HG03060 (cell line): ENCODE results near the gene KRT15.

Experiments
- ATAC-seq: cut with Tn5 transposase; IDR thresholded peaks from one replicate; pipeline ENCODE4 v1.9.1; 2021; ENCODE audit warnings: low read depth, moderate number of reproducible peaks; ENCODE audit not compliant: unreplicated experiment

The KRT15 gene

DNA sequence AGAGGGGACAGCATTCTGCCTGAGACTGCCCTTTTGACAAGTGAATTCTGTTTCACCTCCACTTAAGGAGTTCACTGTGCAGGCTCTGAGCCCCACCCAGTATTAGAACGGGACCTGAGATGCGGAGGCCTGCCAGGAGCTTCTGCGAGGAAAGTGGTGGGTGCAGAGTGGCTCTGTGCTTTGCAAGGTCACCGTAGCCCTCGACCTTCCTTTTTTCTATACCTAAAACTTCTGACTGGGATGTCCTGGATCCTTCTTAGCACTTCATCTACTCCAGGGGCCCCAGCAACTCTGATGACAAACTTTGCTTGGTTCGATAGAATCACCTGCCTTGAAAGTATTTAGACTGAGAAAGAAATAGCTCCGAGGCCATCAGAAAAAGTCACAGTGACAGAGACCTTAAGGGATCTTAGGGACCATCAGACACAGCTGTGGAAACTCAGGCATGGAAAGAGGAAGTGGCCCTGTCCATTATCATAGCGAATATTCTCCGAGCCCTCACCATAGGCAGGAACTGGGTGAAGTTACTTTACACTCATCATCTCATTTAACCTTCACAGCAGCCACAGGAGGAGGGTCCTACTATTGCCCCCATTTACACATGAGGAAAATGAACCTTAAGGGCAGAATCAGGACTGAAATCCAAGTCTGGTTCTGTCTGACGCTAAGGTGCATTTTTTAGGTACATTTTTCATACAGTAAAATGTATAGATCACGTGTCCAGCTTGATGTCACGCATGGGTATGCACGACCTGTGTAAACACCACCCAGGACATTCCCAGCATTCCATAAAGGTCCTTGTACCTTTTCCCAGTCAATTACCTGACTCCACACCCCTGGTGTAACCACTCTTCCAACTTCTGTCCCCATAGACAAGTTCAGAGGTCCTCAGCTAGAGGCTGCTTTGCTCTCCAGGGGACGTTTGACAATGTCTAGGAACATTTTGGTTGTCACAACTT, 12.6 kb downstream of the KRT15 start:
- no peak for ATAC-seq

DNA sequence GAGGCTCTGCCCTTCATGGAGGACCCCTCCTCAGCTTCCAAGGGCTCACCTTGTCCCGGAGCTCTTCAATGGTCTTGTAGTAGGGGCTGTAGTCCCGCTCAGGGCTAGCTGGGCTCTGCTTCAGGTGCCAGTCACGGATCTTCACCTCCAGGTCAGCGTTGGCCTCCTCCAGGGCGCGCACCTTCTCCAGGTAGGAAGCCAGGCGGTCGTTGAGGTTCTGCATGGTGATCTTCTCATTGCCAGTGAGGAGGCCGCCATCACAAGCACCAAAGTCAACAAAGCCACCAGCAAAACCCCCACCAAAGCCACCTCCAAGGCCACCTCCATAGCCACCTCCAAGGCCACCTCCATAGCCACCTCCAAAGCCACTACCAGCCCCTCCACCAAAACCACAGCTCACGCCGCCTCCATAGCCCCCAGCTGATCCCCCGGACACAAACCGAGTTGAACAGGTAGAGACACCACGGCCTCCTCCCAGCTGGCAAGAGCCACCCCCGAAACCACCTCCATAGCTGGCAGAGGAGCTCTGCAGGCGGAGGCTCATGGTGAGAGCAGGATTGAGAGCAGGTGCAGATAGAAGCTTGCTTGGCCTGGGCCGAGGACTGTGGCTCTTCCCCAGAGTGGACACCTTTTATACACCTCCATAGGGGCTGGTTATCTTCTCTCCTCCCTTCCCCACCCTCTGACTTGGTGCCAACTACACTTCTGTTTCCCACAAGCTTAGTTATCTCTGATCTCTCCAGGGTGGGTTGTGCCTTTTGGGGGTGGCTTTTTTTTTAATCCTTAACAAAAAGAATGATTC, 13.5 kb downstream of the KRT15 start, which contains the start of gene KRT13:
Gene KRT13 (minus strand): TSS at position 606 of the 802 bp plus-strand sequence. CDS start 62 bp downstream, at position 544.
- no peak for ATAC-seq

DNA sequence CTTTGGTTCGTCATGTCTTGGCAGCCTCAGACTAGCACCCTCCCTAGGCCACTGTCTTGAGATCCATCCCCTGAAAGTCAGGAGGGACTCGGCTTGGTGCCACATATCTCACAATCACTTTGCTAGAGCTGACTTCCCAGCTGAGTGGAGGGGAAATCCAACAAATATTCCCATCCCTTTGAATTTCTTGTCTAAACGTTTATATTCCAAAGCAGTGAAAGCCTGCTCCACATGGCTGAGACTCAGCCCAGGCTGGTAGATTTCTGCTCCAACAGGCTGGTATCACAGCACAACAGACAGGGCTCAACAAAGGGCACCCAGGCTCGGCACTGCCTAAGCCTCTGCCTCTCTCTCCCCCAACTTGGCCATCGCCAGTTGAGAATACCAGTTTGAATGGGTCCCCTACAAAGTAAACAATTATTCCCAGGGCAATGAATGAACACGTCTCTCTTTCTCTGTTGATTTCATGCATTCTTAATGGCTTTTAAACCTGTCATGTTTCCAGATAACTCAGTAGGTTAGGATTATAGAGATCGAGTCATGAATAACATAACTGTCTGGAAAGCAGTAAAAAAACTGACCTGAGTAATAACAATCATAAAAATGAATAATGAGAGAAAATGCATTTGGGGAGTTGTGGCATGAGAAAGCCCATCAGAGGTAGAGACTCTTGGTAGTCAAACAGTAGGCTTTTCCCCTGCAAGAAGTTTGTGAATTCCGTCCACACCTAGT, 14.3 kb downstream of the KRT15 start:
- ATAC-seq, result no peak

DNA sequence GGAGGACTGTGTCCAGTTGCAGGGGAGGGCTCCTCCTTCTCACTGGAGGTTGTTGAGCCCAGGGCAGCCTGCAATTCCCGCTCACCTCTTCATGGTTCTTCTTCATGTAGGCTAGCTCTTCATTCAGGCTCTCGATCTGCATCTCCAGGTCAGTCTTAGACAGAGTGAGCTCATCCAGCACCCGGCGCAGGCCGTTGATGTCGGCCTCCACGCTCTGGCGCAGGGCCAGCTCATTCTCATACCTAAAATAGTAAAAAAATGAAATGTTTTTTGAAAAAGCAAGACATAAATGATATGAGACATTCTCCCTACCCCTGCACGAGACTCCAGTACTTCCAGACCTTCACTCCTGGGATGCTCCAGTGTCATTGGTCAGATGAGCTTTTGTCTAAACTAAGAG, 15.5 kb downstream of the KRT15 start:
- ATAC-seq, result no peak

DNA sequence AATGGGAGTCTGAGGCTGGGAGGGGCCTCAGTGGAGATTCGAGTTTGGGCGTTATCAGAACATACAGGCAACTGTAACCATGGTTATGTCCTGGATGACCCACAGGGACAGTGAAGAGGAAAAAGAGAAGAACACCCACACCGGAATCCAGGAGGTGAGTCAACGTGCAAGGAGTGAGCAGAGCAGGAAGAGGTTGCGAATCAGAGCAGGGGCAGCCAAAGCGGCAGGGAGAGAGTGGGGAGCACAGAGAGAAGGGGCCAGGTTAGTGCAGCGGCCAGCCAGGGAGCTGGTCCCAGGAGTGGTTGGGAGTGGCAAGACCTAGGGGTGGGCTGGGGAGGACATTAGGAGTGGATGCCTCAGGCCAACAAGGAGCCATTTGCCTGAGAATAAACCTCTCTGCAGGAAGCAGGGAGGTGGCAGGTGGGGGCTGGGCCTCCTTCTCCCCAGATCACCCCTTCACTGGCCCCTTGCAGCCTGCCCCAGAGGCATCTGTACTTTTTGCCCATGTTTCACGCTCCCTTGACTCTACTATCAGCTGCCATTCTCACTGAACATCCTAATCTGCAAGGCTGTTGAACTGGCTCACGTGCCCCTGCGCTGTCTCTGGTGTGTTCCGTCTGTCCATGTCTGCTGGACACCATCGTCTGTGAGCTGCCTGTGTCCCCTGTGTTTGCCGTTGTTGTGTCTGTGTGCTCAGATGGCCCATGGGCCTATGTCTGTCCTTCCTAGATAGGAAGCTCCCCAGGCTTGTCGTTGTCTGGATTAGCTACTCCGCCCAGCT, 18.4 kb downstream of the KRT15 start:
- ATAC-seq, result no peak

DNA sequence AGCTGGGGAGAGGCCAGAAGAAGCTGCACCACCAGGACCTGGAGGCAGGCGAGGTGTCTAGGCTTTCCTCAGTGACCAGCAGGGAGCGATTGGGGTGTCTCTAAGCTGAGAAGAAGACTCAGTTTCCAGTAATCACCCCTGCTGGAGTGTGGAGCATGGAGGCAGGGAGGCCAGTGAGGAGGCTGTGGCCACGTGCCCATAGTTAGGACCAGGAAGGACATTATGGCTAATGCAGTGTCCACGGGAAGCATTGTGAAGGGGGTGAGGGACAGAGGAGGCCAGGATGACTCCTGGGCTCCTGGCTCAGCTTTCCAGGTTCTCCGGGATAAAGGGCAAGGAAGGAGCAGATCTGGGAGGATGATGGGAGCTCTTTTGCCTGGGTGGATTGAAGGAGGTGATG, 19.0 kb downstream of the KRT15 start:
- no peak for ATAC-seq

DNA sequence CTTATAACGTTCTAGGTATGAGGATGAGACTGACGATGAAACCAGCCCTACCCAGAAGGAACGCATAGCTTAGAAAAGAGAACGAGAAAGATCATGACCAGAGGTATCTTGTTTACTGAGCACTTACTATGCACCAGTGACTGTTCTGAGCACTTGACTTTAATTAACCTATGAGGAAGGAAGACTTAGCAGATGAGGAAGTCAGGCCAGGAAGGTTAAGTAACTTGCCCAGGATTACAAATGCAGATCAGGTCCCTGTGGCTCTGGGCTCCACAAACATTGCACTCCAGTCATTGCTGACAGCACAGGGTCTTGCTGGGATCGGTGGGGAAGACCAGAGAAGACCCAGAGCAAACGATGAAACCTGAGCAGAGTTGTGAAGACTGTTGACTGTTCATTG, 20.4 kb downstream of the KRT15 start:
- no peak for ATAC-seq

DNA sequence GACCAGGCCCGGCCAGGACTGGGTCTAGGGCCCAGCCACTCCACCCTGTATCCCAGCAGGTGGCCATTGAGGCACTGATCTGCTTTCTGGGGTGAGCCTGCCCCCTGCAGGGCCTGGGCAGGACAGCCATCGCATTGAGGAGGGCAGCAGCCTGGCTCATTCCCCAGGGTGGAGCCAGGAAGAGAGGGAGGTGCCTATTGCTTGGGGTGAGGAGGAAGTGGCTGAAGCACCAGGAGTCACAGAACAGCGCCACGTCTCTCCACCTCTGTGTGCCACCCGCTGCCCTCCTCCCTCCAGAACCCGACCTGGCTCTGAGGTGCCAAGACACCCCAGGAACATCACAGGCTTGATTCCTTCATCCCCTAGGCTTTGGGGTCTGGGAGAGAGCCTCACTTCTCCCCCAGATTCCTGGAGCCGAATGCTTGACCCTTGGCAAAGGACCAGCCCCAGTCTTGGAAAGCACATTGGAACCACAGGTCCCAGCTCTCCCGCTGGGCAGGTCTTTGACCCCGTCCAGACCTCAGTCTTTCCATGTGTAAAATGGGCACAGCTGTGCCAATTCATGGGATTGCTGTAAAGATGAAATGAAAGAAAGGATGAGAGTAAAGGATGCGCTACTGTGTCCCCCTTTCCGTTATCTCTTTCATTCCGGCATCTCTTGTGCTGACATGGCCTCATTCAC, 21.7 kb downstream of the KRT15 start:
- ATAC-seq, result no peak

DNA sequence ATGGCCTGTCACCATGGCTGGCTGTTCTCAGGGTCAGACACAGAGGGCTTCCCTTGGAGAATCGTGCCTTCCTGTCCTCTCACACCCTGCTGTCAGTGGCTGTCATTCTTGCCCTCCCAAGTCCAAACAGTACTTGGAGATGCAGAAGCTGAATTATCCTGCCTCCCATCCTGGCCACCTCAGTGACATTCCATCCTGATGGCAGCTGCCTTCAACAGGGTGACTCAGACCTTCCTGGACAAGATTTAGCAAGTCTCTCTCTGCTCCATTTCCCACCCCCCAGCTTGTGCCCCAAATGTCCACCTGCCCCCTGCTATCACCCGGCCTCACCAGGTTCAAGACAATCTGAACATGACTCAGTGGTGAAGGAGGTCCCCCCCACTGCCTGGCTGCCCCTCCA, 24.2 kb downstream of the KRT15 start:
- no peak for ATAC-seq

DNA sequence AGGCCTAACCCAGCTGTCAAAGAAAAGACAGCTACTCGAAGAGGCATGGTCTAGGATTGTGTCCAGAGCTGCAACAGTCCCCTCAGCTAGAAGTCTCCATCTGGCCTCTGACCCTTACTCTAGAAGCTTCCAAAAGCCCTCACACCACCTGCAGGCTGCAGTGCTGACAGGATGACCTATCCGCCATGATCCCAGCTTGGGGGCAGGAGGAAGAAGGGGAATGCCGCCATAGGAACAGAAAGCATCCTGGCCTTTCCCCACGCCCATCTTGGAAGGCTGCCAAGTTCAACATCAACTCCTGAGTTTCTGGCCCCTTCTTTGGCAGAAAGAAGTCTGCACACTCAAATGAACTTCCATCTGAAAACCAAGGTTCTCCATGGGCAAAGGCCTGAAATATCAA, 25.9 kb downstream of the KRT15 start:
- ATAC-seq, result no peak

DNA sequence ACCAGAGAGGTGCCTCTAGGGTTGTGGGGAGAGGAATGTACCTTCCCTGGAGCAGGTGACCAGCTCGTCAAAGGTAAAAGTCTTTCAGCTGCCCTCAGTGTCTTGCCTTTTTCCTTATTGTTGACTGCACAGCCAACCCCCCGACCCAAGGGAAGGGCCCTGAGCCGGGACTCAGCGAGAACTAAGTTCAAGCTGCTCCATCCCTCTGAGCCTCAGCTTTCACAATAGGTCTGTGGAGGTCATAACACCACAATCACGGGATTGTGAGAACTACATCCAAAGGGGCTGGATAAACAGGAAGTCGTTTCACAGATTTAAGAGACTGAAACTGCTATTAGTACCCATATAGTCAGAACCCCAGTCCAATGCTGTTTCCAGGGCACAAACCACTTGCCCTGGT, 26.3 kb downstream of the KRT15 start:
- ATAC-seq, result no peak

DNA sequence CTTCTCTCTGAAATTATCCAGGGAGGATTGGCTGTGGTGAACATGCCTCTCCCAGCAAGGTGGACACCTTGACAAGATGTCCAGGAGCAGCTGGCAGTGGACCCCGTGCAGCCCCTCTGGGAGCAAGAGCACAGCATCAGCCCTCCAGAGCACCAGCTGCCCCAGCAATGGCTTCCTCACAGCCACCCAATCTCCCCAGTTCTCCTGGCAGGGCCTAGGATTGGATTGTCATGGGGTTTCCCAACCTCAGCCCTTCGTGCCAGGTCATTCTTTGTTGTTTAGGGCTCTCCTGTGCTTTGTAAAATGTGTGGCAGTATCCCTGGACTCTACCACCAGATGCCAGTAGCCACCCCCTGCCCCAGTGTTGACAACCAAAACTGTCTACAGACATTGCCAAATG, 27.2 kb downstream of the KRT15 start:
- no peak for ATAC-seq

DNA sequence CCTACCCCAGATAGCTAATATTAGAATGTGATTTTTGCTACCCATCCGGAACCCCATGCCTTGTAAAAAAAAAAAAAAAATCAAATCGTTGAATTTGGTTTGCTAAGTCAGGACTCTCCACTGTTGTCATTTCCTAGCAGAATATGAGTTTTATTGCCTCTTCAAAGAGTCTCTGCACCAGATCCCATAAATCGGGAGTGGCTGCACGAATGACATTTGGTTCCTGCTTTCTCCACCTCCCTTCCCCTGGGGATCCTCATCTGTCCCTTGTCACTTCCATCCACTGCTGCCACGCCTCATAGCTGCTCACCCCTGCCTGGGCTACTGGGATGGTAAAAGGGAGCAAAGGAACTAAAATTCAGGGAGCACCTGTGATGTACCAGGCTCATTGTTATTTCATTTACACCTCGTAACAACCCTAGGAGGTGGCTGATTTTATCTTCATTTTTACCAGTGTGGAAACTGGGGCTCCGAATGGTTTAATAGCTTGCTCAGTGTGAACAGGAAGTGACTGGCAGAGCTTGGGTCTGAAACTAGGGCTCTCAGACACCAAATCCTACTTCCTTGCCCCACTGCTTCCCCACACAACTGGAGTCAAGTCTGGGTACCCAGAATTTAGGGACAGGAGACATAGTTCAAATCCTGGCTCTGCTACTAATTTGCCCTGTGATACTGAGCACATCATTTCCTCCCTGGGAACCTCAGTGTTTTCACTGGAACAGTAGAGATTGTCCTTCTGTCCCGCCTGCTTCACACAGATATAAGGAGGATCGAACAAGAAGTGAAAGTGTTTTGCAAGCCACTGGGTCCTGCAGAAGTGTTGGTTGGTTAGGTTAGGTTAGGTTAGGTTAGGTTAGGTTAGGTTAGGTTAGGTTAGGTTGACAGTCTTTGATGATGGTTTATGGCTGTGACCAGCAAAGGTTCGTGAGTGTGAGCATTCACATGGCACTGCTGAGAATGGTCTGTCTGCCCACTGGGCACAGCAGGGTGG, 28.4 kb downstream of the KRT15 start:
- no peak for ATAC-seq

DNA sequence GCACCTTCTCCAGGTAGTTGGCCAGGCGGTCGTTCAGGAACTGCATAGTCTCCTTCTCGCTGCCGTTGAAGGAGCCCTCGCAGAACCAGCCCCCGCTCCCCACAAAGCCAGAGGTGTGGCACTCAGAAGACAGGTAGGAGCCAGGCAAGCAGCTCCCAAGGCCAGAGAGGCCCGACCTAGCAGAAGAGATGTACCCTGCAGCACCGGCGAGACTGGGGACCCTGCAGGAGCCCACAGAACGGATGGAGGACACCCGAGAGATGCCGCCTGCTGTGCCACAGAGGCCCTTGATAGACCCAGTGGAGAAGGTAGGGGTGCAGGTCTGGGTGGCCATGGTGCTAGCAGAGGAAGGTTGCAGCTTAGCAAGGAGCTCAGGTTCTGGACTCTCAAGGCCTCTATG, 29.2 kb downstream of the KRT15 start, which contains the start of gene KRT36:
Gene KRT36 (minus strand): TSS at position 380 of the 400 bp plus-strand sequence. CDS start 46 bp downstream, at position 334.
- ATAC-seq, result no peak

DNA sequence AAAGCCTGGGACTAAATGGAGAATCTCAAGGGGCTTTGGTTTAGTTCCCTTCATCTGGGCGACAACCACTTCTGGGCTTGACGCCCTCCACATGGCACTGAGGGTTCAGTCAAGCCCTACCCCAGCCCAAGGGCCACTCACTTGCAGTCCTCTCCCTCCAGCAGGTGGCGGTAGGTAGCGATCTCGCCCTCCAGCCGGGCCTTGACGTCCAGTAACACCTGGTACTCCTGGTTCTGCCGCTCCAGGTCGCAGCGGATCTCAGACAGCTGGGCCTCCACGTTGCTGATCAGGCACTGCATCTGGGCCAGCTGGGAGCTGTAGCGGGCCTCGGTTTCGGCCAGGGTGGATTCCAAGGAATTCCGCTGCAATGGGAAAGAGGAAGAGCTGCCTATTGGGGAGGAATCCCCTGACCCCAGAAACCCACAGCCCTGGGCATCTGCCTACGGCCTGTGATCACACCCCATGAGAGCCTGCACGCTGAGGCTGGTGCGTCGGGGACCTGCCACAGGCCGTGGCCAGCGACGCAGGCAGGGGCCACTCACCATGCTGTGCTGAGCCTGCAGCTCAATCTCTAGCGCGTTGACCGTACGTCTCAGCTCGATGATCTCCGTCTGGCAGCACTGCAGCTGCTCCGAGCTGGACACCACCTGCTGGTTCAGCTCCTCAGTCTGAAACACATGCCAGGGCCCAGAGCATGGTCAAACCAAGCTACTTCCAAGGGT, 31.7 kb downstream of the KRT15 start:
- ATAC-seq, result no peak

DNA sequence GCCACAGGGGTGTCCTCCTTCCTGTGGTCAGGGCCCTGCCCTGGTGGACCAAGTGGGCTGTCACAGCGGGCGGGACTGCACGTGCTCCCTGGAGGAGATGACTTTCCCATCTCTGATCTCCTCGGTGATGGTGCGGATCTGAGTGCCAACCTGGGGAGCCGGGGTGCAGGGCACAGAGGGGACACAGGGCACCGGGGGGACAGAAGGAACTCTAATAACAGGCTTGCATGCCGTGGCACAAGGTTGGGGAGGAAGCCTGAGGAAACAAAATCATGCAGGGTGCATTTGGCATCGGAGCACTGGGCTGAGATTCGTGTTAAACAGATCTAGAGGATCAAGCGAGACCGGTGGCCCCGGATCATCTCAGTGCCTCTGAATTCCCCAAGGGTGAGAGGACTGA, 32.4 kb downstream of the KRT15 start:
- no peak for ATAC-seq
